Measurements from ENCODE around the gene NAA20.
A peak's percentile ranks its signal among the peaks of the same experiment; 100 is the strongest.

Gene NAA20

GRCh38 chr20:20018366-20018765 is 1.2 kb downstream of the NAA20 start:
- no peak for DNase-seq (ENCODE audit: low spot score)

GRCh38 chr20:20019123-20019522 is 2.0 kb downstream of the NAA20 start:
- DNase-seq (ENCODE audit: low spot score): no peak

DNA sequence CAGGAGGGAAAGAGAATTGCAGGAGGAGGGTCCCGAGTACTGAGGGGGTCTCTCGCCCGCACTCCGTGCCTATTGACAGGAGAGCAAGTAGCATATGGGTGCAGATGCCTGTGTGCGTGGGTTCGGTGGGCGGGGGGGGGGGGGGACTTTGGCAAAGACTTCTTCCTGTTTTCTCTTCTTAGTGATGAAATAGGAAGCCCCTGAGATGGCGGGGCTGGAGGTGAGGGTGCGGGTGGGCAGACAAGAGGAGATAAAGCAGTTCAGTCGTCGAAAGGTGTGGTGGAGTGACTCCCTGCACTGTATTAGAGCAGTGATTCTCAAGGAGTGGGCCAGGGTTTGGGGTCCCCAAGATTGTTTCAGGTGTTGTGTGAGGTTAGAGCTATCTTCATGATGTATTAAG is 3.7 kb downstream of the NAA20 start:
- no peak for DNase-seq (ENCODE audit: low spot score)

DNA sequence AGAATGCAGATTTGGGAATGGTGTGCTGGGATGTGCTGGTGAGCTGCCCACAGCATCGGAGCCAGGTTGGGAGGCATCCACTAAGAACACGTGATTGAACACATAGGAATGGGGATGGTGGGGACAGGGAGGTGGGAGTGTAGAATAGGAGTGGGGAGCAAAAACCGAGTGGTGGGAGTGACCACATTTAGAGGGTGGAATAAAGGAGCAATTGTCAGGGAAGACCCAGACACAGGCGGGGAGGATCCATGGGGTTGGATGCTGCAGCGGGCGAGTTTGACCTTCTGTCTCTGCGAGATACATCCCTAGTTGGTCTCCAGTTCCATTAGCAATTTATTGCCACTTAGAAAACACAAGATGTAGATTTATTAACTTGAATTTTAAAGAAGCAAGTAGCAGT is 4.7 kb downstream of the NAA20 start:
- DNase-seq (ENCODE audit: low spot score): no peak

DNA sequence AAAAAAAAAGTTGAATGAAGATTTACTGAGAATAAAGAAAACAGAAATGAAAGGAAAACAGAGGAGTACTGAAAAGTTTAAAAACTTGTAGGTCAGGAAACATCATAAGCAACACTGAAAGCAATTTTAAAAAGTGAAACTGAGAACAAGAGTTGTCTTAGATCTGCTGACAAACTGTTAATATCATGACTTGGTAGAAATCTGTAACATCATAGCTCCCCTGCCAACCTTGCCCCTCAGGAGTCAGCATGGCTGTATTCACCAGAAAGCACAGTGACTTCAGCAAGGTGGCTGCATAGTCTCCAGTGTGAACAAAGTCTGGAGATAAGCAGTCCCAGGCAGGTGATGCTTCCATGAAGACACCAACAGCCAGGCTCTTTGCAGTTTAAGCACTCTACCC is 5.3 kb downstream of the NAA20 start:
- no peak for DNase-seq (ENCODE audit: low spot score)

DNA sequence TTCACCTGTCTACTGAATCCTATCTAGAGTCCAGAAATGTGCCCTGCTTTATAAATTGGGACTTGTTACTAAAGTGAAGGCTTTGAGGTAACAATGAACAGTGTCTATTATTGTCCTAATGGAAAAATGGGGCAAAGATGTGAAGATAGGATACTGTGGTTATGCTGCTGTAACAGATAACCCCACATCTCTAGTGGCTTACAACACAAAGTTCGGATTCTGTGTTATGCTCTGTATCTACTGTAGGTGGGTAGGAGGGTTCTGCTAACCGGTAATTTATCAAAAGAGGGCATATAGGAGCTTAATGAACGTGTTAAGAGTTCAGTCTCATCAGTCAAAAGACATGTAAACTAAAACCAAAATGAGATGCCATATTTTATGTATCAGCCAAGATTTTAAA is 6.2 kb downstream of the NAA20 start:
- DNase-seq (ENCODE audit: low spot score): no peak

DNA sequence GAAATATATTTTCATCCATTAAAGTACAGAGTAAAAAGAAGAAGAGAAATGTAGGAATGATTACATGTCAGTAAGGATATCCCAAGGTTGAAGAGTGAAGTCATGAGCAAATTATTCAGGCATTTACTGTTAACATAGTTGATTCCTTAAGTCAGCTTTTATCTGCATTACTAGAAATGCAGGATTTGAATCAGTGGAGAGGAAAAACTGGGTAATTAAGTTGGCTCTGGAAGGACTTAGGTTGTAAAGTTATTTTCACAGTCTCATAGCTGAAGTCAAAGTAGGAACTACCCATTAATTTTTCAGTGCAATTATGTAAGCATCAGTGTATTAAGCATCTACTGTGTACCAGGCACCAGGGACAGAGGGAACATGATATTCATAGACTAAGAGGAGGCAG is 7.8 kb downstream of the NAA20 start:
- DNase-seq (ENCODE audit: low spot score): no peak

GRCh38 chr20:20027284-20027683 is 10.1 kb downstream of the NAA20 start:
- no peak for DNase-seq (ENCODE audit: low spot score)

DNA sequence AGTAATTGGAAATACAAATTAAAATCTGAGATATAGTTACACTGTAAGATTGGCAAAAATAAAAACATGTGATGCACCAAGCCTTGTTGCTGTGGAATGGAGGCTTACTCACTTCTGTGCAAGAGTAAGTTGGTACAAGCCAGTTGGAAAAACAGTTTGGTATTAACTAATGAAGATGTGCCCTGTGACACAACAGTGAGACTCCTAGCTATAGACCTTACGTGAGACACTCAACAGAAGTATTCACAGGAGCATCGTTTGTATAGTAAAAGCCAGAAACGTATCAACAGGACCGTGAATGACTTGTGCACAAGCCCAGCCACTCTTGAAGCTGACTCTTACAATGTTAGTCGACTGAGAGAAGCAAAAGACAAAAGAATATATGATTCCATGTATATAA is 14.6 kb downstream of the NAA20 start:
- DNase-seq (ENCODE audit: low spot score): no peak

DNA sequence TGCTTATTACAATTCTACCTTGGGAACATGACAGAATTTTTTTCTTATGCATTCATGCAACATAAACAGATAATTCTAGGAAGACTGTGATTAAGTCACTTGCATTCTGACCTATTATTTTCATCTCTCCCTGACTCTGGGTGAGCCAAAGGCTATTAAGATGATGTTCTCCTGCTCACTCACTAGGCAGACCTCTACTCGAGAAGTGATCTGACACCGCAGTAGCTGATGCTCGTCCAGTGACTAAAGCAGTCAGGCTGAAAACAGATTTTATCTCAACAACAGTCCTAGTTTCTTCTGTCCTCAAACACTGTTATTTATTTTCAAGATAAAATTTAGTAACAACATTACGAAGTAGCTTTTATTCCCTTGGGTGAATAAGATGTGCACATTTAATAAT is 17.3 kb downstream of the NAA20 start:
- peak; percentile 24 for DNase-seq (ENCODE audit: low spot score)

DNA sequence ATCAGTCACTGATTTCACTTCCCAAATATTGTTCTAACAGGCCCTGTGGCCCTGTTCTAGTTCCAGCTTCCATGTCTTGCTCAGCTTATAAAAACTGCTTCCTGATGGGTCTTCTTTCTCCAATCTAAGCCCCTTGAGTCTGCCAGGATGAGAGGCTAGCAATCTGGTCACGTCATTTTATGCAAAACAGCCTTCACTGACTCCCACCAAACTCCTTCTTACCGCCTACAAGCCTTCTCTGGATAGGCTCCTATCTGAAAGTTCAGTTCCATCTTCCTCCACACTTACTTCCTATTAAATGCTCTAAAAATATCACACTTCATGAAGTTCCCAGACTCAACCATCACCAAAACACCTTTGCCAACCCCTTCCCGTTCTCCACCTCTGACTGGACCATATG is 19.6 kb downstream of the NAA20 start:
- DNase-seq (ENCODE audit: low spot score): no peak

GRCh38 chr20:20037960-20038359 is 20.8 kb downstream of the NAA20 start:
- DNase-seq (ENCODE audit: low spot score): no peak

- DNase-seq (ENCODE audit: low spot score): no peak
These were observed 21.4 kb downstream of the NAA20 start for GRCh38 chr20:20038586-20038985.

- DNase-seq (ENCODE audit: low spot score): no peak
These were observed 22.7 kb downstream of the NAA20 start for GRCh38 chr20:20039752-20040387.

- DNase-seq (ENCODE audit: low spot score): no peak
These were observed 34.6 kb downstream of the NAA20 start for GRCh38 chr20:20051767-20052073.

- DNase-seq (ENCODE audit: low spot score): peak; percentile 96
These were observed 35.2 kb downstream of the NAA20 start, which contains the start of the genes CFAP61 and CRNKL1 for GRCh38 chr20:20052074-20052970. CFAP61 (plus strand) TSS chr20:20052532; CDS start chr20:20056654, 4,122 bp downstream. CRNKL1 (minus strand) TSS chr20:20052466; CDS start chr20:20052342, 124 bp downstream.

GRCh38 chr20:20060234-20060998 is 43.3 kb downstream of the NAA20 start:
- DNase-seq (ENCODE audit: low spot score): no peak

DNA sequence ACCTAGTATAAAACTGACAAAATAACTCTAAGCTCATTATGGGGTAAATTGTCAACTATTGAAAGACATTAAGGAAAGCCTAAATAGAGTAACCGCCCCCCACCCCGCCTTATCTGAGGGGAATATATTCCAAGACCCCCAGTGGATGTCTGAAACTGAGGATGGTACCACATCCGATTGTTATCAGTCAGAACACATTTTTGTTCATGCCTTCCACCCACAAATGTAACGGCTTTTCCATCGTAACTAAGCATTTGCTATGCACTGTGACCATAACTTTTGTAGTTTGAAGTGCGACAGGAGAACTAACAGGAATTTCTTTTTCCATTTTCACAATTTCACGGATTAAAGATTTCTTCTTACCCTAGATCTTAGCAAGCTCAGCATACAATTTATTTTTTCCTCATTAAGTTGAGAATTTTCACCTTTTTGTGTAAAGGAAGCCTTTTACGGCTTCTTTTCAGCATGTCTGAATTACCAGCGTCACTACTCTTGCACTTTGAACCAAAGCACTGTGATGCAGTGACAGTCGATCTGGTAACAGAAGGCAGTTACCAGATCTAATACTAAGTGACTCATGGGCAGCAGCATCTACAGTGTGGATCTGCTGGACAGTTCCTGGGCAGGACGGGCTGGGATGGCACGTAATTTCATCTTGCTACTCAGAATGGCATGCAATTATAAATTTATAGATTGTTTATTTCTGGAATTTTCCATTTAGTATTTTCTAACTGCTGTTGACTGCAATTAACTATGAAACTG is 47.0 kb downstream of the NAA20 start:
- DNase-seq (ENCODE audit: low spot score): no peak

DNA sequence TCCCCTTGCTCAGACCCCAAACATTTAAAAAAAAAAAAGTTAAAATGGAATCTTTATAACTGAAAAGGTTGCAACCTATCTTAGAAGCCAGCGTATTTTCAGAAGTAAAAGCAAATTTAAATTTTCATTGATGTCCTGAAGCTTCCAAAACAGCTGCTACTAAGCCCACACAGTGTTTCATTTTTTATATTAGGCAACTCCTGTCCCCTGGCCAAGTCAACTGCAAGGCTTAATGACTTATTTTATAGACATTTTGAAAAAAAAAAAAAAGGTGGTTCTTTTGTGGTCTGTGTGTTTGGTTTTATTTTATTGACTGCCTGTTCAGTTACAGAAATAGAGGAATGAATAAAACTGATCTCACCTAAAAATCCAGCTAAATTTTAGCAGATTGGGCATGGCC is 48.2 kb downstream of the NAA20 start:
- no peak for DNase-seq (ENCODE audit: low spot score)

DNA sequence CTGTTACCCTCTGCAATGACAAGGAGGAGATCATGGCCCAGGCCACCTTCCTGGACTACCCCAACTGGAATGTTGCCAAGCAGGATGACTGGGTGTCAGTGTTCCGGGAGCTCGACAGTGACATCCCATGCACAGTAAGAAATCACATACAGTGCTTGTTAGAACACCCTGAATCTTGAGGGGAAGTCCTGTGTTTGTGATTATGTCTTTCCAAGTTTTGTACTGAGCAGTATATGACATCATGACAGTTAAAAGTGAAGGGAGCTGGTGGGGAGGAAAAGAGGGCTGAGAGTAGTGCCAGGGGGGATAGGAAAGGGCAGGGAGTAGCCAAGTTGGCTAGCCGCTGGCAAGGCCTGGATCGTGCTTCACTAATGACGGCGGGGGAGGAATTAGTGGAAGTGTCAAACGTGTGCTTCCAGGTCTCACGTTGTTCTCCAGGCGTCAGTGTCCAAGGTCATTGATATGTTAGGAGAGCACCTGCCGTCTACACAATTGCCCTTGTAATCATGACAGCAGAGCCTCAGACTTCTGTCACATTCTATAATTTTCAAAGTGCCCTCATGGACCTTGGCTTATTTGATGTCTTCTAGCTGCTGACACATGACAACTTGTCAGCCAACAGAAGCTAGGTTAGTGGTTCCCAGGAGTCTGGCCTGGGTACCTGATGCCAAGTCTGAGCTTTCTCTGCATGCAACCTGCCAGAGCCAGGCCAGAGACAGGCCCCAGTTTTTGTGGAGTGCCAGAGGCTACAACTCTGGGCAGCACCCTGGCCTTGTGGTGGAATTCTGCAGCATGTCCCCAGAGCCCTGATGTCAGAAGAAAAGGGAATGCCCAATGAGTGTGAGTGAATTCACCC is 53.9 kb downstream of the NAA20 start:
- DNase-seq (ENCODE audit: low spot score): no peak

All from SK-N-DZ (cell line).